ENCODE data around the gene DDX49.
"Not testable (repeated sequence)": the region's sequence is repeated elsewhere in the genome, so short reads cannot be mapped to it uniquely, and the experiment has no call there.

DNA sequence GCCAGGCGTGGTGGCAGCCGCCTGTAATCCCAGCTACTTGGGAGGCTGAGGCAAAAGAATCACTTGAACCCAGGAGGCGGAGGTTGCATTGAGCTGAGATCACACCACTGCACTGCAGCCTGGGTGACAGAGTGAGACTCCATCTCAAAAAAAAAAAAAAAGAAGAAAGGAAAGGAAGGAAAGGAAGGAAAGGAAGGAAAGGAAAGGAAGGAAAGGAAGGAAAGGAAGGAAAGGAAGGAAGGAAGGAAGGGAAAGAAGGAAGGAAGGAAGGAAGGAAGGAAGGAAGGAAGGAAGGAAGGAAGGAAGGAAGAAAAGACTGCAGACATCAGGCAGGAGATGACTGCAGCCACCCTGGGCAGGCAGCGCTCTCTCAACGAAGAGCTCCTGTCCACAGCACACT, 17.0 kb upstream of the DDX49 start:
- TF ChIP-seq, protein P1, sequence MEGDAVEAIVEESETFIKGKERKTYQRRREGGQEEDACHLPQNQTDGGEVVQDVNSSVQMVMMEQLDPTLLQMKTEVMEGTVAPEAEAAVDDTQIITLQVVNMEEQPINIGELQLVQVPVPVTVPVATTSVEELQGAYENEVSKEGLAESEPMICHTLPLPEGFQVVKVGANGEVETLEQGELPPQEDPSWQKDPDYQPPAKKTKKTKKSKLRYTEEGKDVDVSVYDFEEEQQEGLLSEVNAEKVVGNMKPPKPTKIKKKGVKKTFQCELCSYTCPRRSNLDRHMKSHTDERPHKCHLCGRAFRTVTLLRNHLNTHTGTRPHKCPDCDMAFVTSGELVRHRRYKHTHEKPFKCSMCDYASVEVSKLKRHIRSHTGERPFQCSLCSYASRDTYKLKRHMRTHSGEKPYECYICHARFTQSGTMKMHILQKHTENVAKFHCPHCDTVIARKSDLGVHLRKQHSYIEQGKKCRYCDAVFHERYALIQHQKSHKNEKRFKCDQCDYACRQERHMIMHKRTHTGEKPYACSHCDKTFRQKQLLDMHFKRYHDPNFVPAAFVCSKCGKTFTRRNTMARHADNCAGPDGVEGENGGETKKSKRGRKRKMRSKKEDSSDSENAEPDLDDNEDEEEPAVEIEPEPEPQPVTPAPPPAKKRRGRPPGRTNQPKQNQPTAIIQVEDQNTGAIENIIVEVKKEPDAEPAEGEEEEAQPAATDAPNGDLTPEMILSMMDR (IDR thresholded peaks at IDR 0.05), result not testable (repeated sequence)
- not testable (repeated sequence) for TF ChIP-seq POLR2A (IDR thresholded peaks at IDR 0.05)
